ENCODE measurements around the gene PFKFB1.

DNA sequence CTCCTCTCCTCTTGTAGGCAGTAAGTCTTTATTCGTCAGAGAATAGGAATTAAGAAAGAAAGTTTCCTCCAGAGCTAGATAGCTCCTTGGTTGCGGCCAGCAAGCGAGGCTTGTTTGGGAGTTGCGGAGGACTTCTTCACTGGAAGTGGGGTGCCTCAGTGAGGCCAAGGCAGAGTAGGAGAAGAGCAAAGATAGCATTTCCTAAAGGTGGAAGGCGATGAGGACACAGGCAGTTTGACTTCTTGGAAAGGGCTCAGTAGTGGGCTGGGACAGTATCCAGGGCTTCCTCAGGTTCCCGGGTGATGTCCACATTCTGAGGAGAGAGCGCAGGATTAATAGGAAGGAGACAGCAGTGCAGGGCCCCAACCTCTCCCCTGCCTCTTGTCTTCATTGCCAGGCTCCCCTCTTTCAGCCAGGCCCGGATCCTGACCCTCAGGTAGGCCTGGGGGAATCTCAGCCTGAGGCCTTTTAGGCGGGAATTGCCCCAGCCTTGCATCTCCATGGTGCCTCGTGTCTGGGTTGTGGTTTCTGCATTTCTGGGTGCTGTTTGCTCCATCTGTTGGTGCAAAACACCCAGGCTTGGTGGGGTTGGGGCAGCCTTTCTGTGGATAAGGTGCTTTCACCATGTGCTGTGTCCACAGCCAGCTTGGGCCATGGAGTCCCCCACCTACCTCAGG, 60.7 kb downstream of the PFKFB1 start:
- TF ChIP-seq, protein P1, sequence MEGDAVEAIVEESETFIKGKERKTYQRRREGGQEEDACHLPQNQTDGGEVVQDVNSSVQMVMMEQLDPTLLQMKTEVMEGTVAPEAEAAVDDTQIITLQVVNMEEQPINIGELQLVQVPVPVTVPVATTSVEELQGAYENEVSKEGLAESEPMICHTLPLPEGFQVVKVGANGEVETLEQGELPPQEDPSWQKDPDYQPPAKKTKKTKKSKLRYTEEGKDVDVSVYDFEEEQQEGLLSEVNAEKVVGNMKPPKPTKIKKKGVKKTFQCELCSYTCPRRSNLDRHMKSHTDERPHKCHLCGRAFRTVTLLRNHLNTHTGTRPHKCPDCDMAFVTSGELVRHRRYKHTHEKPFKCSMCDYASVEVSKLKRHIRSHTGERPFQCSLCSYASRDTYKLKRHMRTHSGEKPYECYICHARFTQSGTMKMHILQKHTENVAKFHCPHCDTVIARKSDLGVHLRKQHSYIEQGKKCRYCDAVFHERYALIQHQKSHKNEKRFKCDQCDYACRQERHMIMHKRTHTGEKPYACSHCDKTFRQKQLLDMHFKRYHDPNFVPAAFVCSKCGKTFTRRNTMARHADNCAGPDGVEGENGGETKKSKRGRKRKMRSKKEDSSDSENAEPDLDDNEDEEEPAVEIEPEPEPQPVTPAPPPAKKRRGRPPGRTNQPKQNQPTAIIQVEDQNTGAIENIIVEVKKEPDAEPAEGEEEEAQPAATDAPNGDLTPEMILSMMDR (IDR thresholded peaks at IDR 0.05), result no peak
- no peak for TF ChIP-seq POLR2A (IDR thresholded peaks at IDR 0.05)

Data from esophagus squamous epithelium (tissue), 4 donors.